Measurements from ENCODE around the gene CNTFR. TPM values are rescaled to one million over a fixed set of nuclear protein-coding genes. Genes with fewer than 3 reads are reported as not detected.

Gene CNTFR
- total and polyA plus RNA-seq, 10 of the 15 experiments (the other 5 are each of a cell fraction or from before 2014, with no cell fraction given) = not detected

GRCh38 chr9:34584970-34585369, 4.6 kb downstream of the CNTFR start (continued):
- TF ChIP-seq E2F4 (IDR thresholded peaks at IDR 0.05; ENCODE audit: low read depth, low read length) = no peak
- TF ChIP-seq RBBP5 (conservative IDR thresholded peaks at IDR 0.05) = no peak
- no peak for TF ChIP-seq E2F8 (IDR thresholded peaks at IDR 0.05; ENCODE audit: low read depth, partially characterized antibody)
- TF ChIP-seq WRNIP1 (IDR thresholded peaks at IDR 0.05; ENCODE audit: borderline replicate concordance, low read depth, low read length) = no peak
- TF ChIP-seq ZBTB11 (CRISPR knock-in tag; IDR thresholded peaks at IDR 0.05) = no peak
- TF ChIP-seq NRF1 (conservative IDR thresholded peaks at IDR 0.05; ENCODE audit: low read depth, low read length) = no peak
- no peak for TF ChIP-seq GATAD2B (conservative IDR thresholded peaks at IDR 0.05; ENCODE audit: low read depth)
- TF ChIP-seq SREBF1 (IDR thresholded peaks at IDR 0.05; ENCODE audit: low read length) = no peak
